Nucleus accumbens (tissue), 56 donors: Measurements from ENCODE around the gene NOS1AP.
"Not testable (repeated sequence)": the region's sequence is repeated elsewhere in the genome, so short reads cannot be mapped to it uniquely, and the experiment has no call there.

Experiments
- DNase-seq, 56 donors: peaks; one replicate each; lab custom pipeline; 2025; lab: John Stamatoyannopoulos, UW

The NOS1AP gene

GRCh38 chr1:162069334-162070093 is at the start of gene NOS1AP:
Gene NOS1AP (plus strand): TSS chr1:162069691. CDS start chr1:162070178, 487 bp downstream.
- peak in 54 of 56 donors; percentile 24 to 89 (median 72) for DNase-seq

- DNase-seq = no peak
Observed at GRCh38 chr1:162020150-162020549, 49.3 kb upstream of the NOS1AP start.

- DNase-seq = no peak
Observed at GRCh38 chr1:162021124-162021523, 48.4 kb upstream of the NOS1AP start.

- DNase-seq = no peak
Observed at GRCh38 chr1:162022626-162023025, 46.9 kb upstream of the NOS1AP start.

GRCh38 chr1:162023181-162023546 is 46.3 kb upstream of the NOS1AP start:
- DNase-seq = peak in 1 of 56 donors; percentile 36

- peak in 26 of 56 donors; percentile 14 to 71 (median 34) for DNase-seq
Observed at GRCh38 chr1:162023547-162024501, 45.7 kb upstream of the NOS1AP start, which contains the start of gene OLFML2B. Gene OLFML2B (minus strand): TSS chr1:162023869. CDS start chr1:162023430, 439 bp downstream.

- DNase-seq = no peak
Observed at GRCh38 chr1:162025541-162025940, 44.0 kb upstream of the NOS1AP start.

- no peak for DNase-seq
Observed at GRCh38 chr1:162026881-162027280, 42.6 kb upstream of the NOS1AP start.

GRCh38 chr1:162028726-162029125 is 40.8 kb upstream of the NOS1AP start:
- peak in 2 of 56 donors; percentile 18 to 34 for DNase-seq

- no peak for DNase-seq
Observed at GRCh38 chr1:162029157-162029556, 40.3 kb upstream of the NOS1AP start.

GRCh38 chr1:162030759-162031280 is 38.7 kb upstream of the NOS1AP start:
- no peak for DNase-seq

GRCh38 chr1:162033428-162033827 is 36.1 kb upstream of the NOS1AP start:
- DNase-seq = peak in 25 of 56 donors; percentile 4 to 72 (median 42)

- no peak for DNase-seq
Observed at GRCh38 chr1:162035241-162035640, 34.2 kb upstream of the NOS1AP start.

- no peak for DNase-seq
Observed at GRCh38 chr1:162036163-162036562, 33.3 kb upstream of the NOS1AP start.

GRCh38 chr1:162038624-162039023 is 30.9 kb upstream of the NOS1AP start:
- DNase-seq = no peak

- DNase-seq = no peak
Observed at GRCh38 chr1:162040001-162040400, 29.5 kb upstream of the NOS1AP start.

- DNase-seq = no peak
Observed at GRCh38 chr1:162040657-162041056, 28.8 kb upstream of the NOS1AP start.

GRCh38 chr1:162042361-162042760 is 27.1 kb upstream of the NOS1AP start:
- no peak for DNase-seq

- no peak for DNase-seq
Observed at GRCh38 chr1:162046921-162047320, 22.6 kb upstream of the NOS1AP start.

GRCh38 chr1:162053949-162054348 is 15.5 kb upstream of the NOS1AP start:
- not testable (repeated sequence) for DNase-seq

- DNase-seq = no peak
Observed at GRCh38 chr1:162055062-162055461, 14.4 kb upstream of the NOS1AP start.
